Renal cortex interstitium (tissue), 11 donors: ENCODE data around the gene RGS7. TPM values are rescaled to one million over a fixed set of nuclear protein-coding genes. Genes with fewer than 3 reads are reported as not detected.
"Not testable (repeated sequence)": the region's sequence is repeated elsewhere in the genome, so short reads cannot be mapped to it uniquely, and the experiment has no call there.

Experiments used
- DNase-seq, 11 donors: peaks; one replicate each; pipeline ENCODE4 v3.0.0-alpha.2; 2013; ENCODE audit warnings: low read depth in 9 of 11, low spot score in 4 of 11; ENCODE audit errors: extremely low read depth in 1 of 11
- polyA plus RNA-seq, 3 donors: library from polyadenylated mRNA; unstranded; fragments of 120-200 nt; gene quantifications; one replicate each; pipeline ENCODE4 v1.2.1, GENCODE V29; 2013; ENCODE audit not compliant: insufficient read length in 3 of 3

Gene RGS7
- polyA plus RNA-seq, 3 donors: 5.2 to 5.8 (median 5.6) TPM

GRCh38 chr1:240739139-240739538, 617.9 kb downstream of the RGS7 start:
- no peak for DNase-seq

DNA sequence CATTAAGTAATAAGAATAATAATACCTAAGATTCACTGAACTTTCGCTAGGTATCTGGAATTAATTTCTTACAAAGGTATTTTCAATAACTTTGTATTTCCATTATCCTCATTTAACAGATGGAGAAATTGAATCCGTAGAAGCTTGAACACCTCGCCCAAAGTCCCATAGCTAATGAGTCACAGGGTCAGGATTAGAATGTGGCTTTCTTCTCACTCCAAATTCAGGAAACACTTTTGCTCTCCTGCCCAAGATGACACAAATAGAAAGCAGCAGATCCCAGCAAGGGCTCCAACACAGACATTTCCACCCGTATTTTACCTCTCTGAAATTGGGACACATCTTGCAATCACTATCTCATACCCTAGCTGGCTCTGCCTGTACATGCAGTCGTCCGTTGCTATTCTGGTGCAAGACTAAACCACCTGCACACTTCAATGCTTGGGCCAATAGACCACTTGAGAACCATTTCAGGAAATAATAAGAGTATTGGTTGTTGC, 619.2 kb downstream of the RGS7 start:
- no peak for DNase-seq

GRCh38 chr1:240737298-240737697, 619.7 kb downstream of the RGS7 start:
- no peak for DNase-seq

GRCh38 chr1:240734705-240735104, 622.3 kb downstream of the RGS7 start:
- not testable (repeated sequence) for DNase-seq

- no peak for DNase-seq
These were observed 623.0 kb downstream of the RGS7 start for GRCh38 chr1:240734001-240734400.

DNA sequence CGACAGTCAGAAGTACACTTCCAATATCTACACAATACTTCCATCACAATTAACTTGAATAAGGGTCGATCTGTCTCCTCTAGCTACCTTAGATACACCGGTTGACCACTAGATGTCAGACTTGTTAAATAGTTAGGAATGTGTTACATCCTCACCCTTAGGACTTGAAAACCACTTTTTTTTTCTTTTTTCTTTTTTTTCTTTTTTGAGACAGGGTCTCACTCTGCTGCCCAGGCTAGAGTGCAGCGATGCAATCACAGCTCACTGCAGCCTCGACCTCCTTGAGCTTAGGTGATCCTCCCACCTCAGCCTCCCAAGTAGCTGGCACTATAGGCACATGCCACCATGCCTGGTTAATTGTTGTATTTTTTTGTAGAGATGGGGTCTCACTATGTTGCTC, 624.6 kb downstream of the RGS7 start:
- DNase-seq: peak; percentile 10 to 65 (median 26)

Other genes with a start within 250 kb of the RGS7 start
- 100 to 1,000 TPM in 2 of 3 donors, 10 to 100 TPM in 1; 90.7 to 107 (median 101) TPM for gene FH, start 162.6 kb upstream of the RGS7 start, polyA plus RNA-seq
- gene KMO, start 175.2 kb upstream of the RGS7 start, polyA plus RNA-seq: 10 to 100 TPM; 19.5 to 23.7 (median 20.2) TPM